Mesothelial cell of epicardium (in vitro differentiated cells): ENCODE measurements around the gene CNTROB. TPM values are rescaled to one million over a fixed set of nuclear protein-coding genes. Genes with fewer than 3 reads are reported as not detected.

Experiments used
- DNase-seq, 2 experiments: peaks; one replicate each; pipeline ENCODE4 v3.0.0; 2021; ENCODE audit warnings: low spot score in 2 of 2; ENCODE audit not compliant: unreplicated experiment in 2 of 2
- H3K27ac Mint-ChIP-seq: 2 replicates; pipeline ENCODE4 v1.8.0; 2021; ENCODE audit warnings: mixed read lengths
- H3K27me3 Mint-ChIP-seq: 2 replicates; pipeline ENCODE4 v1.8.0; 2021; ENCODE audit warnings: low read depth, mixed read lengths
- H3K36me3 Mint-ChIP-seq: 2 replicates; pipeline ENCODE4 v1.8.0; 2021; ENCODE audit warnings: mixed read lengths
- H3K4me1 Mint-ChIP-seq: 2 replicates; pipeline ENCODE4 v1.8.0; 2021; ENCODE audit warnings: mixed read lengths
- H3K4me3 Mint-ChIP-seq: 2 replicates; pipeline ENCODE4 v1.8.0; 2021; ENCODE audit warnings: mild to moderate bottlenecking, moderate library complexity, mixed read lengths
- H3K9me3 Mint-ChIP-seq: 2 replicates; pipeline ENCODE4 v1.8.0; 2021; ENCODE audit warnings: mixed read lengths
- total RNA-seq: library from RNA; stranded (reverse); gene quantifications from 3 replicates; pipeline ENCODE4 v1.2.1, GENCODE V29; 2021
- TF ChIP-seq, protein P1 (sequence below): fragments of 200-600 bp; sonication (generic); IDR thresholded peaks from one replicate; pipeline ENCODE4 v1.5.0; 2021; ENCODE audit warnings: antibody characterized with exemption; ENCODE audit not compliant: unreplicated experiment

Gene CNTROB
- total RNA-seq, 1 donor from 2014 or later = 51.5 TPM

DNA sequence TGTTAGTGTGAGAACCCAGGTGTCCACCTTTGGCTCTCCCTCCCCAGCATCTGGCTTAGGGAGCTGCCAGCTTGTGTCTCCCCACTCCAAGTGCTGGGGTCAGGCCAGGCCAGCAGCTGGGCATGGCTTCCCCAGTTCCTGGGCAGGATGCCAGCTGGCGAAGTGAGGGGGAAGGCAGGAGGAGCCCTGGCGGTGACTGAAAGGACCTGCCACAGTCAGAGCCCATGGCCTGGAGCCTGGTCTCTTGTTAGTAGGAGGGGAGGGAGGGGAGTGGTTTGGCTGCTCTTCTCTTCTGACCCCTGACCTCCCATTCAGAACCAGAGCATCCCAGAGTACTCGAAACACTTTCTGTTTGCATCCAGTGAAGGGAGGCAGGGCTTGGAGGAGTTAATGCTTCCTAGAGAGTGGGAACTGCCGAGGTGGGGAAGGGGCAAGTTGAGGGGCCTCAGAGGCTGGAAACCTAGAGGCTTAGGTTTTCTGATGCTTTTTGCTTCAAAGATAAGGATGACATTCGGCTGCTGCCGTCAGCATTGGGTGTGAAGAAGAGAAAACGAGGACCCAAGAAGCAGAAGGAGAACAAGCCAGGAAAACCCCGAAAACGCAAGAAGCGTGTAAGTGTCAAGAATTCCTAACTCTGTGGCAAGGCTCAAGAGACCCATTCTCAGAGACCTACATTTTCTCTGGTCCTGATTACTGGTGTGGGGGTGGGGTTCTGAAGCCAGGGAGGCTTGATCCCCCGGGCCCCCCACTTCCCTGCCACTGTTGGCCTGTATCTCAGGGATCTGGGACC, 42.6 kb upstream of the CNTROB start:
- TF ChIP-seq, protein P1, sequence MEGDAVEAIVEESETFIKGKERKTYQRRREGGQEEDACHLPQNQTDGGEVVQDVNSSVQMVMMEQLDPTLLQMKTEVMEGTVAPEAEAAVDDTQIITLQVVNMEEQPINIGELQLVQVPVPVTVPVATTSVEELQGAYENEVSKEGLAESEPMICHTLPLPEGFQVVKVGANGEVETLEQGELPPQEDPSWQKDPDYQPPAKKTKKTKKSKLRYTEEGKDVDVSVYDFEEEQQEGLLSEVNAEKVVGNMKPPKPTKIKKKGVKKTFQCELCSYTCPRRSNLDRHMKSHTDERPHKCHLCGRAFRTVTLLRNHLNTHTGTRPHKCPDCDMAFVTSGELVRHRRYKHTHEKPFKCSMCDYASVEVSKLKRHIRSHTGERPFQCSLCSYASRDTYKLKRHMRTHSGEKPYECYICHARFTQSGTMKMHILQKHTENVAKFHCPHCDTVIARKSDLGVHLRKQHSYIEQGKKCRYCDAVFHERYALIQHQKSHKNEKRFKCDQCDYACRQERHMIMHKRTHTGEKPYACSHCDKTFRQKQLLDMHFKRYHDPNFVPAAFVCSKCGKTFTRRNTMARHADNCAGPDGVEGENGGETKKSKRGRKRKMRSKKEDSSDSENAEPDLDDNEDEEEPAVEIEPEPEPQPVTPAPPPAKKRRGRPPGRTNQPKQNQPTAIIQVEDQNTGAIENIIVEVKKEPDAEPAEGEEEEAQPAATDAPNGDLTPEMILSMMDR = no peak
- no peak overlapping the region for H3K27ac Mint-ChIP-seq
- no peak overlapping the region for H3K4me3 Mint-ChIP-seq
- peaks cover 6% of the 10 kb centered on the region for H3K4me1 Mint-ChIP-seq
- DNase-seq = peak; percentile 72 to 77
- H3K27me3 Mint-ChIP-seq = no peaks in the 10 kb centered on the region
- no peaks in the 10 kb centered on the region for H3K9me3 Mint-ChIP-seq
- H3K36me3 Mint-ChIP-seq = peaks cover 21% of the 10 kb centered on the region

- H3K4me1 Mint-ChIP-seq = no peaks in the 10 kb centered on the region
- H3K27ac Mint-ChIP-seq = no peak overlapping the region
Observed at GRCh38 chr17:7893187-7893880, 38.7 kb upstream of the CNTROB start.

GRCh38 chr17:7894226-7894625, 37.8 kb upstream of the CNTROB start:
- Mint-ChIP-seq H3K27ac (no peak overlapping the region), H3K36me3 (peaks cover 51% of the 10 kb centered on the region), H3K4me3 (no peak overlapping the region), H3K9me3 (no peaks in the 10 kb centered on the region), H3K4me1 (no peaks in the 10 kb centered on the region), H3K27me3 (no peaks in the 10 kb centered on the region)
- TF ChIP-seq, protein P1 = no peak
- DNase-seq = no peak

More at GRCh38 chr17:7893187-7893880, 38.7 kb upstream of the CNTROB start:
- Mint-ChIP-seq H3K9me3 (no peaks in the 10 kb centered on the region), H3K4me3 (no peak overlapping the region), H3K36me3 (peaks cover 49% of the 10 kb centered on the region), H3K27me3 (no peaks in the 10 kb centered on the region)
- TF ChIP-seq, protein P1 = no peak
- DNase-seq = no peak

DNA sequence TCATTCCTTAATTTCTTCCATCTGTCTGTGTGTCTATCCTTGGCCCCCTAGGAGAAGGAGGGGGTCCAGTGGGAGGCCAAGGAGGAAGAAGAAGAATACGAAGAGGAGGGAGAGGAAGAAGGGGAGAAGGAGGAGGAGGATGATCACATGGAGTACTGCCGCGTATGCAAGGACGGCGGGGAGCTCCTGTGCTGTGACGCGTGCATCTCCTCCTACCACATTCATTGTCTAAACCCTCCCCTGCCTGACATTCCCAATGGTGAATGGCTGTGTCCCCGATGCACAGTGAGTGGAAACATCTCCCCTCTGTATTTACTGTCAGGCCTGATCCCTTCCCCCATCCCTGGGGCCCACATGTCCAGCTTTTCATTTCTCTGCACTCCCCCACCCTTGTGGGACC, 37.1 kb upstream of the CNTROB start:
- H3K27me3 Mint-ChIP-seq = no peaks in the 10 kb centered on the region
- H3K27ac Mint-ChIP-seq = no peak overlapping the region
- TF ChIP-seq, protein P1 = no peak
- H3K9me3 Mint-ChIP-seq = no peaks in the 10 kb centered on the region
- H3K36me3 Mint-ChIP-seq = peaks cover 57% of the 10 kb centered on the region
- no peak for DNase-seq
- H3K4me1 Mint-ChIP-seq = no peaks in the 10 kb centered on the region
- H3K4me3 Mint-ChIP-seq = no peak overlapping the region

DNA sequence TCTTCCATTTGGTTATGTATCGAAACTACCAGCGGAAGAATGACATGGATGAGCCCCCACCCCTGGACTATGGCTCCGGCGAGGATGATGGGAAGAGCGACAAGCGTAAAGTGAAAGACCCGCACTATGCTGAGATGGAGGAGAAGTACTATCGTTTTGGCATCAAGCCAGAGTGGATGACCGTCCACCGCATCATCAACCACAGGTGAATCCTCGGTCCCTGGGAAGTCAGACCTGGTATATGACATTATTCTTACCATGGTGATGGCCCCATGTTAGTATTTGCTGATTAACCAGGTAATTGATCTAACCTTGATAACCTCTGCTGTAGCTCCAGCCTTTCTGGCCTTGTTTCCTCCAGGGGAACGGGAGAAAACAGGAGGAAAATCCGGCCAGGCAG, 34.9 kb upstream of the CNTROB start:
- Mint-ChIP-seq H3K27ac (peak overlapping the region; percentile 55), H3K4me1 (no peaks in the 10 kb centered on the region), H3K9me3 (no peaks in the 10 kb centered on the region), H3K27me3 (no peaks in the 10 kb centered on the region), H3K4me3 (no peak overlapping the region), H3K36me3 (peaks cover 64% of the 10 kb centered on the region)
- DNase-seq = no peak
- TF ChIP-seq, protein P1 = no peak
